Mammary epithelial cell (primary cell): ENCODE results near the gene KMT5B.

Experiments used
- EZH2 ChIP-seq: IDR thresholded peaks from 2 replicates; pipeline ENCODE4 v1.6.1; 2012; ENCODE audit warnings: low read length, inconsistent platforms, borderline replicate concordance
- TF ChIP-seq, protein P1 (sequence below), 2 donors: IDR thresholded peaks in 1 of 2; conservative IDR thresholded peaks in 1 of 2; 2 replicates each; pipeline ENCODE4 v1.5.1; 2011 to 2012; ENCODE audit warnings: inconsistent platforms in 2 of 2, low read length in 2 of 2, mild to moderate bottlenecking in 2 of 2, control low read depth in 1 of 2, low read depth in 1 of 2; ENCODE audit not compliant: insufficient read depth in 1 of 2; ENCODE audit errors: extremely low read depth in 1 of 2

GRCh38 chr11:68165601-68166000 is 47.5 kb downstream of the KMT5B start:
- TF ChIP-seq, protein P1, sequence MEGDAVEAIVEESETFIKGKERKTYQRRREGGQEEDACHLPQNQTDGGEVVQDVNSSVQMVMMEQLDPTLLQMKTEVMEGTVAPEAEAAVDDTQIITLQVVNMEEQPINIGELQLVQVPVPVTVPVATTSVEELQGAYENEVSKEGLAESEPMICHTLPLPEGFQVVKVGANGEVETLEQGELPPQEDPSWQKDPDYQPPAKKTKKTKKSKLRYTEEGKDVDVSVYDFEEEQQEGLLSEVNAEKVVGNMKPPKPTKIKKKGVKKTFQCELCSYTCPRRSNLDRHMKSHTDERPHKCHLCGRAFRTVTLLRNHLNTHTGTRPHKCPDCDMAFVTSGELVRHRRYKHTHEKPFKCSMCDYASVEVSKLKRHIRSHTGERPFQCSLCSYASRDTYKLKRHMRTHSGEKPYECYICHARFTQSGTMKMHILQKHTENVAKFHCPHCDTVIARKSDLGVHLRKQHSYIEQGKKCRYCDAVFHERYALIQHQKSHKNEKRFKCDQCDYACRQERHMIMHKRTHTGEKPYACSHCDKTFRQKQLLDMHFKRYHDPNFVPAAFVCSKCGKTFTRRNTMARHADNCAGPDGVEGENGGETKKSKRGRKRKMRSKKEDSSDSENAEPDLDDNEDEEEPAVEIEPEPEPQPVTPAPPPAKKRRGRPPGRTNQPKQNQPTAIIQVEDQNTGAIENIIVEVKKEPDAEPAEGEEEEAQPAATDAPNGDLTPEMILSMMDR (conservative IDR thresholded peaks at IDR 0.05 in 1 of 2, IDR thresholded peaks at IDR 0.05 in 1 of 2; ENCODE audit: extremely low read depth in 1 of 2, insufficient read depth in 1 of 2, low read depth in 1 of 2, low read length in 2 of 2) = no peak
- TF ChIP-seq EZH2 = no peak
